GM12864 (cell line): ENCODE data around the gene EHMT1.

ENCODE experiments used
- DNase-seq: peaks from one replicate; pipeline ENCODE4 v3.0.0-alpha.2; 2011; ENCODE audit warnings: low read depth
- H3K4me3 ChIP-seq: 2 replicates; pipeline ENCODE4 v1.5.1; 2011; ENCODE audit warnings: mild to moderate bottlenecking, low read depth, low read length, control low read depth
- TF ChIP-seq, protein P1 (sequence below): IDR thresholded peaks from 2 replicates; pipeline ENCODE4 v1.5.1; 2011; ENCODE audit warnings: low read depth, mild to moderate bottlenecking, moderate library complexity, low read length, control low read depth, inconsistent platforms; ENCODE audit errors: missing control alignments

EHMT1 gene

DNA sequence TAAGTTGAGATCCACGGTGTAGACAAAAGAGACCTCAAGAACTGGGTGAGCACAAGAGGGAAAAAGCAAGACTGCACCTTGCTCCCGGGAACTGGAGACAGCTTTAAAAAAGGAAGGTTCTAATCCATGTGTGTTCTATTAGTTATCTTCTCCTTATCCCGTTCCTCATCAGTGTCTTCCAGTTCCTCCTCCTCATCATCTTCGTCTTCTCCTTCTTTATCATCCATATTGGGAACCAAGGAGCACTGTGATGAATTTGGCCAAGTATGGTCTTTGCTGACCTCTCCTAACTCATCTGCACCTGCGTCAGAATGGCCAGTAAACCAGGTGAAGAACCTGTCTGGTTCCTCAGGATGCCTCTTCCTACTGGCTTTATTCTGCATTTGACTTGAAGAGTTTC is 22.1 kb downstream of the EHMT1 start:
- no peak overlapping the region for H3K4me3 ChIP-seq
- no peak for DNase-seq
- TF ChIP-seq, protein P1, sequence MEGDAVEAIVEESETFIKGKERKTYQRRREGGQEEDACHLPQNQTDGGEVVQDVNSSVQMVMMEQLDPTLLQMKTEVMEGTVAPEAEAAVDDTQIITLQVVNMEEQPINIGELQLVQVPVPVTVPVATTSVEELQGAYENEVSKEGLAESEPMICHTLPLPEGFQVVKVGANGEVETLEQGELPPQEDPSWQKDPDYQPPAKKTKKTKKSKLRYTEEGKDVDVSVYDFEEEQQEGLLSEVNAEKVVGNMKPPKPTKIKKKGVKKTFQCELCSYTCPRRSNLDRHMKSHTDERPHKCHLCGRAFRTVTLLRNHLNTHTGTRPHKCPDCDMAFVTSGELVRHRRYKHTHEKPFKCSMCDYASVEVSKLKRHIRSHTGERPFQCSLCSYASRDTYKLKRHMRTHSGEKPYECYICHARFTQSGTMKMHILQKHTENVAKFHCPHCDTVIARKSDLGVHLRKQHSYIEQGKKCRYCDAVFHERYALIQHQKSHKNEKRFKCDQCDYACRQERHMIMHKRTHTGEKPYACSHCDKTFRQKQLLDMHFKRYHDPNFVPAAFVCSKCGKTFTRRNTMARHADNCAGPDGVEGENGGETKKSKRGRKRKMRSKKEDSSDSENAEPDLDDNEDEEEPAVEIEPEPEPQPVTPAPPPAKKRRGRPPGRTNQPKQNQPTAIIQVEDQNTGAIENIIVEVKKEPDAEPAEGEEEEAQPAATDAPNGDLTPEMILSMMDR: no peak

DNA sequence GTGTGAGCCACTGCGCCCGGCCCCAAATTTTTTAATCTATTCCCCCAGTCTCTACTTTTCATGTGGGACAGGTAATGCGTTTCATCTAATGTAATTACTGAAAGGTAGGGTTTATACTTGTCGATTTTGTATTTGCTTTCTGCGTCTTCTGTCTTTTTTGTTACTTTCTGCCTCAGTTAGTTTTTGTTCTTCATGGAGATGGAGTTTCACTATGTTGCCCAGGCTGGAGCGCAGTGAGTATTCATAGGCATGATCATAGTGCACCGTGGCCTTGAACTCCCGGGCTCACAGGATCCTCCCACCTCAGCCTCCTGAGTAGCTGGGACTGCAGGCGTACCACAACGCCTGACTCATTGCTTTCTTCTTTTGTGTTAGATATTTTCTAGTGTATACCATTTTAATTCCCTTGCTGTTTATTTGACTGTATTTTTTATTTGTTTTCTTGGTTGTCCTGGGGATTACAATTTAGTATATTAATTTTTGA is 23.4 kb downstream of the EHMT1 start:
- DNase-seq: no peak
- H3K4me3 ChIP-seq: no peak overlapping the region
- TF ChIP-seq, protein P1: no peak

DNA sequence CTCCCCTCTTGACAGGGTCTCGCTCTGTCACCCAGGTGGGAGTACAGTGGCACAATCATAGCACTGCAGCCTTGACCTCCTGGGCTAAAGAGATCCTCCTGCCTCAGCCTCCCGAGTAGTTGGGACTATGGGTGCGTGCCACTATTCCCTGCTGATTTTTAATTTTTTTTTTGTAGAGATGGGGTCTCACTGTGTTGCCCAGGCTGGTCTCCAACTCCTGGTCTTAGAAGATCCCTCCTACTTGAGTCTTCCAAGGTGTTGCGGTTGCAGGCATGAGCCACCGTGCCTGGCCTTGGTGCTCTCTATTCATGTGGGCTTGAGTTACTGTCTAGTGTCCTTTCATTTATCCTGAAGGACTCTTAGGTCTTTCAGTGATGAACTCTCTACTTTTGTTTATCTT is 24.1 kb downstream of the EHMT1 start:
- no peak overlapping the region for H3K4me3 ChIP-seq
- TF ChIP-seq, protein P1: no peak
- DNase-seq: no peak

DNA sequence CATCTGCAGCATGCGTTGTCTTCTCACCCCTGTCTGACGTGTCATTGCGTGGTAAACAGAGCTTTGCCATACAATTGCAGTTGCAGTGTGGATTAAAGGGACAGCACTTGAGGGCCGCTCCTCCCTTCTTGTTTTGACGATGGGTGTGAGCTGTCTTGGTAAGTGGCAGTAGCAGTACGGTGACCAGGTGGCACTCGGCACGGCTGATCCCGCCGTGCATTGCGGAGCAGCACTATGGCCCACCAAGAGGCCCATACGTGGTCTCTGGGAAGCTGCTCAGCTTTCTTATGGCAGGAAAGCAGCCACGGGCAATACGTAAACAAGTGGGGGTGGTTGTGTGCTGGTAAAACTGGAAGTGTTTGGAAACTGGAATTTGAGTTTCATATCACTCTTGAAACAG is 25.1 kb downstream of the EHMT1 start:
- H3K4me3 ChIP-seq: no peak overlapping the region
- TF ChIP-seq, protein P1: no peak
- DNase-seq: no peak

DNA sequence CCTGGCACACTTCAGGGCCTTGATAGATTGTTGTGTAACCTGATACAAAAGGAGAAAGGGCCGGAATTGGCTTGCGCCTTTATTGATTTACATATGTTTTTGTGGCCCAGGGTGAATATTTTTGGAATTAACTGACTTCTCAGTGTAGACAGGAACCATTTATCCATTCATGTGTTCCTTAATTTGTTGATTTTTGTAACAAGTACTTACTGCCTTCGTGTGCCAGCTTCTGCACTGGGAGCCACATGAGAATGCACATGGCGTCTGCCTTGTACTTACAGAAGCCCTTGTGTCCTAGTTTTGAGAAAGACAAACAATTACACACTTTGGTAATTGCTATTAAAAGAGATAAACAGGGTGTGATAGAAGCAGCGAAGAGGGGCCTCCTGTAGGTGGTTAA is 26.4 kb downstream of the EHMT1 start:
- TF ChIP-seq, protein P1: no peak
- H3K4me3 ChIP-seq: no peak overlapping the region
- DNase-seq: no peak

DNA sequence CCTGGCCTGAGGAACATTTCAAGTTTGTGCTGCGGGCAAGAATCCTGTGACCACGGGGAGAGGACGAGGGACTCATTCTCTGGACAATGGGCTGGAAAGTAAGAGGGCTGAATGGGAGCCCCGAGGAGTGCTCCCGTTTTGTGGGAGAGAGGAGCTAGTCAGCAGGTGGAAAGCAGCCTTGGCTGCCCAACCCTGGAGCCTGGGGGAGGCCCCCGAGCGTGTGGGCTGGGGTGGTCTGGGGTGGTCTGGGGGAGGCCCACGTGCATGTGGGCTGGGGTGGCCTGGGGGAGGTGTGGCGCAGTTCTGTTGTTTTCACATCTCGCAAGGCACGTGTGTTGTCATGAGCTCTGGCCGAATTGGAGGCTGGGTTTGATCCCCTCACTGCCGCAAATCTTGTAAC is 27.5 kb downstream of the EHMT1 start:
- TF ChIP-seq, protein P1: no peak

DNA sequence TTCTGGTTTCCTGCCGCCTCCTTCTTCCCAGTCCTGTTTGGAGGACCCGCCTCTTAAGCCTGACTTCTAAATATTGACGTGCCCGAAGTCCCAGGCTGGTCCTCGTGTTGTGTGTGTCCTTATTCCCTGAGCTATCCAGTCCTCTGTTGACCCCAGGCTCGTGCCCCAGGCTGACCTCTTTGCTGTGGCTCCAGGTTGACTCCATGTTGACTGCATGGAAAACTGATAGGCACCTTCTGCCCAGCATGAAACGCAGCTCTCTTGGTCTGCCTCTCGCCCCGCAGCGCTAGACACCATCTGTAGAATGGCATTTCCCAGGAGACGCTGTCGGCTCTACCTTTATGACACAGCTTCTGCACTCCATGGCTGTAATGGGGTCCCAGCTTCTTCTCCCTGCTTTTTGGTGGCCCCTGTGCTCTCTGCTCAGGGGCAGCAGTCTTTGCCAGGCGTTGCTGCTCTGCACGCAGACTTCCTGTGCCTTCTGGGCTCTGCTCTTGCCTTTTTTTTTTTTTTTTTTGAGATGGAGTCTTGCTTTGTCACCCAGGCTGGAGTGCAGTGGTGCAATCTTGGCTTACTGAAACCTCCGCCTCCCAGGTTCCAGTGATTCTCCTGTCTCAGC is 28.4 kb downstream of the EHMT1 start:
- DNase-seq: no peak
- TF ChIP-seq, protein P1: no peak
- H3K4me3 ChIP-seq: no peak overlapping the region

More for the DNA sequence above, 27.5 kb downstream of the EHMT1 start:
- no peak overlapping the region for H3K4me3 ChIP-seq
- DNase-seq: no peak
